Vagina (tissue), 2 donors: Measurements from ENCODE around the gene PKD2L2.

ENCODE experiments used
- CTCF ChIP-seq, 3 experiments: fragments of 450-650 bp in 2 of 3; fragments of 200-600 bp in 1 of 3; sonication (generic) in 1 of 3; IDR thresholded peaks; one replicate each; pipeline ENCODE4 v1.5.1; 2017 to 2019; ENCODE audit warnings: antibody characterized with exemption in 3 of 3, mild to moderate bottlenecking in 2 of 3, moderate library complexity in 2 of 3
- POLR2A ChIP-seq, 2 donors: fragments of 450-650 bp; IDR thresholded peaks; one replicate each; pipeline ENCODE4 v1.6.1; 2017; ENCODE audit warnings: antibody characterized with exemption in 2 of 2, mild to moderate bottlenecking in 2 of 2, moderate library complexity in 2 of 2
- POLR2AphosphoS5 ChIP-seq, 2 donors: sonication (generic); formaldehyde crosslinking; IDR thresholded peaks; one replicate each; pipeline ENCODE4 v1.9.0; 2017; ENCODE audit warnings: antibody characterized with exemption in 2 of 2, mild to moderate bottlenecking in 2 of 2, low read depth in 1 of 2; ENCODE audit not compliant: insufficient read depth in 1 of 2

- TF ChIP-seq CTCF (IDR thresholded peaks at IDR 0.05) (no peak), POLR2AphosphoS5 (IDR thresholded peaks at IDR 0.05; ENCODE audit: insufficient read depth in 1 of 2, low read depth in 1 of 2) (no peak), POLR2A (IDR thresholded peaks at IDR 0.05) (no peak)
Observed at GRCh38 chr5:137959488-137959887, 70.2 kb downstream of the PKD2L2 start.
